ENCODE data around the gene UBAP1.
"Not testable (repeated sequence)": the region's sequence is repeated elsewhere in the genome, so short reads cannot be mapped to it uniquely, and the experiment has no call there.

Gene UBAP1

GRCh38 chr9:34267660-34268059, 88.8 kb downstream of the UBAP1 start:
- peak; percentile 70 for DNase-seq

GRCh38 chr9:34271265-34272006, 92.6 kb downstream of the UBAP1 start:
- no peak for DNase-seq

- no peak for DNase-seq
Measured at GRCh38 chr9:34272101-34272541, 93.3 kb downstream of the UBAP1 start.

GRCh38 chr9:34273588-34273987, 94.7 kb downstream of the UBAP1 start:
- not testable (repeated sequence) for DNase-seq

GRCh38 chr9:34275811-34276210, 97.0 kb downstream of the UBAP1 start:
- DNase-seq, result no peak

GRCh38 chr9:34276772-34277171, 97.9 kb downstream of the UBAP1 start:
- peak; percentile 83 for DNase-seq

- peak; percentile 14 for DNase-seq
Measured at GRCh38 chr9:34279411-34279810, 100.6 kb downstream of the UBAP1 start.

- no peak for DNase-seq
Measured at GRCh38 chr9:34282096-34282495, 103.3 kb downstream of the UBAP1 start.

- DNase-seq, result no peak
Measured at GRCh38 chr9:34289159-34289558, 110.3 kb downstream of the UBAP1 start.

- no peak for DNase-seq
Measured at GRCh38 chr9:34291023-34291422, 112.2 kb downstream of the UBAP1 start.

- DNase-seq, result no peak
Measured at GRCh38 chr9:34291423-34291822, 112.6 kb downstream of the UBAP1 start.

GRCh38 chr9:34292552-34292951, 113.7 kb downstream of the UBAP1 start:
- DNase-seq, result no peak

- not testable (repeated sequence) for DNase-seq
Measured at GRCh38 chr9:34301064-34301463, 122.2 kb downstream of the UBAP1 start.

Data from NCI-H1092 treated with DMSO at 0.1 percent for 48 hours (cell line).